K562 (cell line): ENCODE measurements around the gene NFS1. TPM values are rescaled to one million over a fixed set of nuclear protein-coding genes. Genes with fewer than 3 reads are reported as not detected.

Source experiments
- ASH1L ChIP-seq: fragments of 450-650 bp; IDR thresholded peaks from 2 replicates; pipeline ENCODE4 v1.6.1; 2018; ENCODE audit warnings: borderline replicate concordance, mild to moderate bottlenecking, low read depth; ENCODE audit not compliant: partially characterized antibody
- BRD4 ChIP-seq: fragments of 200-600 bp; sonication (generic); IDR thresholded peaks from 2 replicates; pipeline ENCODE4 v1.6.1; 2017; ENCODE audit warnings: inconsistent platforms
- BRD9 ChIP-seq: fragments of 450-650 bp; IDR thresholded peaks from 2 replicates; pipeline ENCODE4 v1.6.1; 2018; ENCODE audit warnings: low read depth; ENCODE audit not compliant: partially characterized antibody
- CTBP1 ChIP-seq: fragments of 450-650 bp; IDR thresholded peaks from 2 replicates; pipeline ENCODE4 v1.6.1; 2016; ENCODE audit warnings: borderline replicate concordance
- CTCF ChIP-seq, 3 experiments: IDR thresholded peaks in 2 of 3; conservative IDR thresholded peaks in 1 of 3; 2 replicates each; pipeline ENCODE4 v1.5.1; 2011 to 2012; ENCODE audit warnings: low read length in 3 of 3, mild to moderate bottlenecking in 3 of 3, control low read depth in 2 of 3, improper control_type of control experiment in 1 of 3, inconsistent platforms in 1 of 3, low read depth in 1 of 3, mixed read lengths in 1 of 3, moderate library complexity in 1 of 3; ENCODE audit not compliant: insufficient read depth in 2 of 3
- E2F6 ChIP-seq, 2 experiments: IDR thresholded peaks; 2 replicates each; pipeline ENCODE4 v1.6.1; 2011; ENCODE audit warnings: borderline replicate concordance in 1 of 2, control low read depth in 1 of 2, low read depth in 1 of 2, low read length in 1 of 2, mild to moderate bottlenecking in 1 of 2, mixed read lengths in 1 of 2, moderate library complexity in 1 of 2; ENCODE audit not compliant: insufficient read depth in 1 of 2, insufficient read length in 1 of 2, poor library complexity in 1 of 2, severe bottlenecking in 1 of 2; ENCODE audit errors: extremely low read depth in 1 of 2
- IRF2 ChIP-seq: sonication (generic); formaldehyde crosslinking; IDR thresholded peaks from 2 replicates; pipeline ENCODE4 v1.8.1; 2022; ENCODE audit warnings: mild to moderate bottlenecking, missing genetic modification reagents
- MYC ChIP-seq, 2 experiments: fragments of 250-450 bp in 1 of 2; sonication (Bioruptor Pico) in 1 of 2; IDR thresholded peaks; 2 replicates each; pipeline versions ENCODE4 v1.5.1 to v1.6.1; 2012 to 2021; ENCODE audit warnings: low read depth in 2 of 2, borderline replicate concordance in 1 of 2, improper control_type of control experiment in 1 of 2, low read length in 1 of 2, mild to moderate bottlenecking in 1 of 2, moderate library complexity in 1 of 2
- NELFE ChIP-seq: IDR thresholded peaks from 2 replicates; pipeline ENCODE4 v1.6.1; 2011; ENCODE audit warnings: mild to moderate bottlenecking; ENCODE audit not compliant: insufficient read depth, insufficient read length
- OTX1 ChIP-seq: fragments of 450-650 bp; formaldehyde crosslinking; IDR thresholded peaks from 2 replicates; pipeline ENCODE4 v1.4.0; 2022; ENCODE audit warnings: mild to moderate bottlenecking
- POLR2B ChIP-seq: fragments of 450-650 bp; IDR thresholded peaks from 2 replicates; pipeline ENCODE4 v1.6.1; 2018; ENCODE audit warnings: low read depth; ENCODE audit not compliant: partially characterized antibody
- RBM25 ChIP-seq: fragments of 200-400 bp; formaldehyde crosslinking; IDR thresholded peaks from 2 replicates; pipeline ENCODE4 v1.6.1; 2018; ENCODE audit warnings: low read length, low read depth, moderate library complexity; ENCODE audit not compliant: severe bottlenecking
- SLC30A9 ChIP-seq: fragments of 250-450 bp; sonication (Bioruptor Pico); IDR thresholded peaks from 2 replicates; pipeline ENCODE4 v1.8.0; 2022; ENCODE audit warnings: mild to moderate bottlenecking, moderate library complexity
- SPI1 ChIP-seq: IDR thresholded peaks from 2 replicates; pipeline ENCODE4 v1.6.1; 2011; ENCODE audit warnings: low read depth, low read length, control low read depth, borderline replicate concordance
- SUPT5H ChIP-seq: fragments of 450-650 bp; IDR thresholded peaks from 2 replicates; pipeline ENCODE4 v1.6.1; 2016
- ZNF398 ChIP-seq: fragments of 250-450 bp; sonication (Bioruptor Pico); IDR thresholded peaks from 2 replicates; pipeline ENCODE4 v1.8.0; 2021; ENCODE audit warnings: moderate library complexity, mild to moderate bottlenecking, inconsistent platforms
- polyA plus RNA-seq, 8 experiments: library from polyadenylated mRNA; depleted of rRNA in 4 of 8; stranded (reverse) in 5 of 8; unstranded in 3 of 8; fragments of >200 nt; fragmentation: Nextera tagmentation in 2 of 8; fragmentation: Illumina TruSeq in 1 of 8; extraction: Ambion mirVana in 2 of 8; extraction: Trizol in 1 of 8; gene quantifications; 2 replicates each; pipeline versions ENCODE4 v1.2.1 to v1.2.3, GENCODE V29; 2011 to 2014; ENCODE audit warnings: inconsistent platforms in 1 of 8, missing spikeins in 1 of 8
- total RNA-seq, 7 experiments: library from RNA; depleted of rRNA in 6 of 7; stranded (reverse); fragments of >200 nt in 6 of 7; fragmentation: Illumina TruSeq in 2 of 7; extraction: Trizol in 2 of 7; gene quantifications; 2 replicates each; pipeline versions ENCODE4 v1.2.1 to v1.2.3, GENCODE V29; 2011 to 2021; ENCODE audit warnings: low replicate concordance in 1 of 7
- TF ChIP-seq, protein P1 (sequence below): fragments of 450-650 bp; formaldehyde crosslinking; IDR thresholded peaks from 2 replicates; pipeline ENCODE4 v1.4.0; 2022; ENCODE audit warnings: missing genetic modification characterization
- TF ChIP-seq, protein P2 (sequence below): fragments of 450-650 bp; formaldehyde crosslinking; conservative IDR thresholded peaks from 2 replicates; pipeline ENCODE4 v1.4.0; 2022; ENCODE audit warnings: mild to moderate bottlenecking, missing genetic modification characterization

Gene NFS1
- total and polyA plus RNA-seq, 9 of the 15 experiments (the other 6 are each of a cell fraction or from before 2014, with no cell fraction given), result 11.5 to 84.8 (median 47.1) TPM

GRCh38 chr20:35742741-35743523 lies 43.8 kb upstream of the NFS1 start (continued):
- TF ChIP-seq, protein P1, sequence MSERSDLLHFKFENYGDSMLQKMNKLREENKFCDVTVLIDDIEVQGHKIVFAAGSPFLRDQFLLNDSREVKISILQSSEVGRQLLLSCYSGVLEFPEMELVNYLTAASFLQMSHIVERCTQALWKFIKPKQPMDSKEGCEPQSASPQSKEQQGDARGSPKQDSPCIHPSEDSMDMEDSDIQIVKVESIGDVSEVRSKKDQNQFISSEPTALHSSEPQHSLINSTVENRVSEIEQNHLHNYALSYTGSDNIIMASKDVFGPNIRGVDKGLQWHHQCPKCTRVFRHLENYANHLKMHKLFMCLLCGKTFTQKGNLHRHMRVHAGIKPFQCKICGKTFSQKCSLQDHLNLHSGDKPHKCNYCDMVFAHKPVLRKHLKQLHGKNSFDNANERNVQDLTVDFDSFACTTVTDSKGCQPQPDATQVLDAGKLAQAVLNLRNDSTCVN (CRISPR knock-in tag), result peak; percentile 93
- no peak for TF ChIP-seq NELFE
- peak; percentile 99 for TF ChIP-seq BRD9
- TF ChIP-seq OTX1 (CRISPR knock-in tag), result peak; percentile 94; the same call in 1 of the 2 replicates
- TF ChIP-seq SPI1, result no peak; the same call in 1 of the 2 replicates
- TF ChIP-seq POLR2B, result peak; percentile 91
- no peak for TF ChIP-seq ASH1L
- no peak for TF ChIP-seq SLC30A9 (CRISPR knock-in tag)
- no peak; the same call in none of the 2 replicates for TF ChIP-seq SUPT5H
- TF ChIP-seq, protein P2, sequence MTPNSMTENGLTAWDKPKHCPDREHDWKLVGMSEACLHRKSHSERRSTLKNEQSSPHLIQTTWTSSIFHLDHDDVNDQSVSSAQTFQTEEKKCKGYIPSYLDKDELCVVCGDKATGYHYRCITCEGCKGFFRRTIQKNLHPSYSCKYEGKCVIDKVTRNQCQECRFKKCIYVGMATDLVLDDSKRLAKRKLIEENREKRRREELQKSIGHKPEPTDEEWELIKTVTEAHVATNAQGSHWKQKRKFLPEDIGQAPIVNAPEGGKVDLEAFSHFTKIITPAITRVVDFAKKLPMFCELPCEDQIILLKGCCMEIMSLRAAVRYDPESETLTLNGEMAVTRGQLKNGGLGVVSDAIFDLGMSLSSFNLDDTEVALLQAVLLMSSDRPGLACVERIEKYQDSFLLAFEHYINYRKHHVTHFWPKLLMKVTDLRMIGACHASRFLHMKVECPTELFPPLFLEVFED (CRISPR knock-in tag), result peak; percentile 93
- TF ChIP-seq ZNF398 (CRISPR knock-in tag), result no peak
- TF ChIP-seq E2F6 (IDR thresholded peaks at IDR 0.05; ENCODE audit: borderline replicate concordance in 1 of 2, extremely low read depth in 1 of 2, insufficient read depth in 1 of 2, insufficient read length in 1 of 2, low read depth in 1 of 2, low read length in 1 of 2, poor library complexity in 1 of 2, severe bottlenecking in 1 of 2), result no peak
- TF ChIP-seq CTBP1, result 0 out of 2 replicates have a peak, but pooled peaks have one; percentile 1
- peak; percentile 3 for TF ChIP-seq RBM25
- no peak for TF ChIP-seq MYC (IDR thresholded peaks at IDR 0.05; ENCODE audit: low read depth, low read length)
- TF ChIP-seq MYC (CRISPR knock-in tag; IDR thresholded peaks at IDR 0.05; ENCODE audit: borderline replicate concordance, low read depth), result peak; percentile 45; the same call in 1 of the 2 replicates
- no peak for TF ChIP-seq IRF2 (CRISPR knock-in tag)
- TF ChIP-seq BRD4, result peak; percentile 36
- TF ChIP-seq CTCF (IDR thresholded peaks at IDR 0.05 in 2 of 3, conservative IDR thresholded peaks at IDR 0.05 in 1 of 3; ENCODE audit: insufficient read depth in 2 of 3, low read depth in 1 of 3, low read length in 3 of 3), result 0 out of 6 replicates have a peak, but pooled peaks of 2 of the 3 experiments have one; percentile 1 to 3
